Smooth muscle cell (in vitro differentiated cells): ENCODE data around the gene TBC1D22A. TPM values are rescaled to one million over a fixed set of nuclear protein-coding genes. Genes with fewer than 3 reads are reported as not detected.

Source experiments
- DNase-seq: peaks from one replicate; lab custom pipeline; 2025; ENCODE audit not compliant: unreplicated experiment; lab: John Stamatoyannopoulos, UW
- H2AFZ ChIP-seq: fragments of 200-600 bp; sonication (generic); 2 replicates; pipeline ENCODE4 v1.6.0; 2016; ENCODE audit warnings: antibody characterized with exemption, low read depth, mild to moderate bottlenecking
- H3F3A ChIP-seq: fragments of 200-600 bp; sonication (generic); 2 replicates; pipeline ENCODE4 v1.6.0; 2017; ENCODE audit warnings: antibody characterized with exemption, low read depth
- H3K27ac ChIP-seq: fragments of 200-600 bp; sonication (generic); 2 replicates; pipeline ENCODE4 v1.5.1; 2016; ENCODE audit warnings: low read depth, mild to moderate bottlenecking
- H3K27me3 ChIP-seq: fragments of 200-600 bp; sonication (generic); 2 replicates; pipeline ENCODE4 v1.6.1; 2016; ENCODE audit warnings: low read depth, mild to moderate bottlenecking
- H3K36me3 ChIP-seq: fragments of 200-600 bp; sonication (generic); 2 replicates; pipeline ENCODE4 v1.5.1; 2016; ENCODE audit warnings: low read depth
- H3K4me1 ChIP-seq: fragments of 200-600 bp; sonication (generic); 2 replicates; pipeline ENCODE4 v1.5.1; 2016; ENCODE audit warnings: low read depth
- H3K4me2 ChIP-seq: fragments of 200-600 bp; sonication (generic); 2 replicates; pipeline ENCODE4 v1.6.0; 2016; ENCODE audit warnings: mild to moderate bottlenecking
- H3K4me3 ChIP-seq: fragments of 200-600 bp; sonication (generic); 2 replicates; pipeline ENCODE4 v1.5.1; 2016; ENCODE audit warnings: mild to moderate bottlenecking
- H3K79me2 ChIP-seq: fragments of 200-600 bp; sonication (generic); 2 replicates; pipeline ENCODE4 v1.6.0; 2016; ENCODE audit warnings: low read depth, mild to moderate bottlenecking
- H3K9ac ChIP-seq: fragments of 200-600 bp; sonication (generic); 2 replicates; pipeline ENCODE4 v1.6.0; 2016; ENCODE audit warnings: low read depth
- H3K9me3 ChIP-seq: fragments of 200-600 bp; sonication (generic); replicated peaks from 2 replicates; pipeline ENCODE4 v1.5.1; 2016; ENCODE audit warnings: low read depth
- H4K20me1 ChIP-seq: fragments of 200-600 bp; sonication (generic); 2 replicates; pipeline ENCODE4 v1.6.0; 2016; ENCODE audit warnings: low read depth
- WGBS: methylation state at CpG from one replicate; pipeline ENCODE4 v1.1.7; 2016; ENCODE audit warnings: low lambda C conversion rate; 5-methylcytosine and 5-hydroxymethylcytosine counted together
- polyA plus RNA-seq: library from polyadenylated mRNA; unstranded; fragments of >200 nt; fragmentation: Nextera tagmentation; extraction: Ambion mirVana; gene quantifications from 2 replicates; pipeline ENCODE4 v1.2.1, GENCODE V29; 2016
- total RNA-seq: library from RNA; depleted of rRNA; stranded (reverse); fragments of >200 nt; gene quantifications from 2 replicates; pipeline ENCODE4 v1.2.3, GENCODE V29; 2014
- TF ChIP-seq, protein P1 (sequence below): fragments of 200-600 bp; sonication (generic); IDR thresholded peaks from 2 replicates; pipeline ENCODE4 v1.5.1; 2017; ENCODE audit warnings: borderline replicate concordance, mild to moderate bottlenecking, antibody characterized with exemption; ENCODE audit not compliant: insufficient read depth, poor library complexity, severe bottlenecking

TBC1D22A gene
- total and polyA plus RNA-seq, 2 experiments from 2014 or later: 12.5 to 14.4 TPM

DNA sequence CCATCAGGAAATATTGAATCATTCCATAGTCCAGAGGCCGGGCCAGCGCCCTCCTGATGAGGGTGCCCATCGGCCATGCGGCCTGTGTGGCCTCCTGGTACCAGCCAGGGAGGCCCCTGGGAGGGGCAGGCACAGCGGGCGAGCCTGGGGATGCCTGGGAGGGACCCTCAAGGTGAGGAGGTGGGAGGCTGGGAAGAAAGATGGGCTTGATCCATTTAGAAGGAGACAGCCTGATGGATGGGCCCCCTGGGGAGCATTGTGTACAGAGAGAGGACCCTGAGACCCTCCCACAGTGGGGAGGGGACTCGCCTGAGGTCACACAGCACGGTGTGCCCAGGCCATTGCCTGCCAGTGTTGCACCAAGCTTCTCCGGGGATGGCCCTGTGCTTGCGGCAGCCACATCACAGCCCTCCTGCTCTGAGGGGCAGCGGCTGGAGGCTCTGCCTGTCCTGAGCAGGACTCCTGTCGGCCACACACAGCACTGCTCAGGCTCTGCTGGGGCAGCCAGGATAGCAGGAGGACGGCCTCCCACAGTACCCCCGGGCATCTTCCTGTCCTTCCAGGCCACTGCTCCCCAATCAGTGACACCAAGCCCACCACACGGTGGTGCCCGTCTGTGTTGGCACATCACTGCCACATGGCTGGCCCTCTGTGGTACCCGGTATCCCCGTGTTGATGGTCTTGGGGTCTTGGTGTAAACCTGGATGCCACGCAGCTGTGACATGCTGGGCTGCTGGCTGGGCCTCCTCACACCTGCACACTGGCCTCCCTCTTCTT, 290.0 kb downstream of the TBC1D22A start:
- Histone ChIP-seq H3K79me2 (no peaks in the 10 kb centered on the region), H3K9me3 (no peaks in the 10 kb centered on the region), H3K9ac (no peak overlapping the region), H3K4me1 (no peaks in the 10 kb centered on the region), H3F3A (no peaks in the 10 kb centered on the region), H3K27me3 (no peaks in the 10 kb centered on the region), H3K4me3 (no peak overlapping the region), H3K27ac (no peak overlapping the region), H4K20me1 (peaks cover 14% of the 10 kb centered on the region), H2AFZ (no peak overlapping the region), H3K4me2 (no peak overlapping the region), H3K36me3 (no peaks in the 10 kb centered on the region)
- WGBS: 98% methylated on average over 19 of the region's 19 CpGs
- TF ChIP-seq, protein P1, sequence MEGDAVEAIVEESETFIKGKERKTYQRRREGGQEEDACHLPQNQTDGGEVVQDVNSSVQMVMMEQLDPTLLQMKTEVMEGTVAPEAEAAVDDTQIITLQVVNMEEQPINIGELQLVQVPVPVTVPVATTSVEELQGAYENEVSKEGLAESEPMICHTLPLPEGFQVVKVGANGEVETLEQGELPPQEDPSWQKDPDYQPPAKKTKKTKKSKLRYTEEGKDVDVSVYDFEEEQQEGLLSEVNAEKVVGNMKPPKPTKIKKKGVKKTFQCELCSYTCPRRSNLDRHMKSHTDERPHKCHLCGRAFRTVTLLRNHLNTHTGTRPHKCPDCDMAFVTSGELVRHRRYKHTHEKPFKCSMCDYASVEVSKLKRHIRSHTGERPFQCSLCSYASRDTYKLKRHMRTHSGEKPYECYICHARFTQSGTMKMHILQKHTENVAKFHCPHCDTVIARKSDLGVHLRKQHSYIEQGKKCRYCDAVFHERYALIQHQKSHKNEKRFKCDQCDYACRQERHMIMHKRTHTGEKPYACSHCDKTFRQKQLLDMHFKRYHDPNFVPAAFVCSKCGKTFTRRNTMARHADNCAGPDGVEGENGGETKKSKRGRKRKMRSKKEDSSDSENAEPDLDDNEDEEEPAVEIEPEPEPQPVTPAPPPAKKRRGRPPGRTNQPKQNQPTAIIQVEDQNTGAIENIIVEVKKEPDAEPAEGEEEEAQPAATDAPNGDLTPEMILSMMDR: no peak
- no peak for DNase-seq

DNA sequence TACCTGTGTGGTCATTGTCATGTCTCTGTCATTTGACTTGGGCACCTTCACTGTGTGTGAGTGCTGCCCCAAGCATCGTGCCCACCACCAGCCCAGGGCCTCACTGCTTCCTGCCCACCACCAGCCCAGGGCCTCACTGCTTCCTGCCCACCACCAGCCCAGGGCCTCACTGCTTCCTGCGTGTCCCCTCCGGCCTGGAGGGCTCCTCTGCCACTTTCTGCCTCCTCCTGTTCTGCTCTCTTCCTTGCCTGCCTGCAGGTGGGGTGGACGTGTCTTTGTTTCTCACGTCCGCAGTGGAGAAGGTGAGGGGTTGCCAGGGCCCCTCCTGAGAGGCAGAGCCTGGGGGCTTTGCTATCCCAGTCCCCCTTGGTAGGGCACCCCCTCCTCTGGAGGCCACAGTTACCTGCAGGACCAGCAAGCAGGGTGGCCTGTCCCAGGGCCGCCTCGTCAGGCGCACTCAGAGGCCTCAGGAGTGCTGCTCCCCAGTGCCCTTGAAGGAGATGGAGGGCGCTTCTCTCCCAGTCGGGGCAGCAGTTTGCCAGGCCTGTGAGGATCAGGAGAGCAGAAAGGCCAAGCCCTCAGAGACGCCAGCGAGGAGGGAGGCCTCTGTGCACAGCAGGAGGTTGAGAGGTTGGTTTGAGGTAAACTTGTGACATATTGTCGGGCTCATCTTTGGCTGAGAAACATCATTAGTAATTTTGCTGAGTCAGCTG, 290.7 kb downstream of the TBC1D22A start:
- peak overlapping the region; percentile 17 for H3K9ac ChIP-seq
- H2AFZ ChIP-seq: no peak overlapping the region
- TF ChIP-seq, protein P1: no peak
- H3K36me3 ChIP-seq: no peaks in the 10 kb centered on the region
- H3K27me3 ChIP-seq: no peaks in the 10 kb centered on the region
- no peaks in the 10 kb centered on the region for H3K4me1 ChIP-seq
- no peak overlapping the region for H3K4me3 ChIP-seq
- no peaks in the 10 kb centered on the region for H3F3A ChIP-seq
- peaks cover 7% of the 10 kb centered on the region for H4K20me1 ChIP-seq
- peak overlapping the region; percentile 33 for H3K4me2 ChIP-seq
- DNase-seq: no peak
- WGBS: 87% methylated on average over 14 of the region's 14 CpGs
- no peaks in the 10 kb centered on the region for H3K79me2 ChIP-seq
- H3K9me3 ChIP-seq: no peaks in the 10 kb centered on the region
- H3K27ac ChIP-seq: peak overlapping the region; percentile 48

DNA sequence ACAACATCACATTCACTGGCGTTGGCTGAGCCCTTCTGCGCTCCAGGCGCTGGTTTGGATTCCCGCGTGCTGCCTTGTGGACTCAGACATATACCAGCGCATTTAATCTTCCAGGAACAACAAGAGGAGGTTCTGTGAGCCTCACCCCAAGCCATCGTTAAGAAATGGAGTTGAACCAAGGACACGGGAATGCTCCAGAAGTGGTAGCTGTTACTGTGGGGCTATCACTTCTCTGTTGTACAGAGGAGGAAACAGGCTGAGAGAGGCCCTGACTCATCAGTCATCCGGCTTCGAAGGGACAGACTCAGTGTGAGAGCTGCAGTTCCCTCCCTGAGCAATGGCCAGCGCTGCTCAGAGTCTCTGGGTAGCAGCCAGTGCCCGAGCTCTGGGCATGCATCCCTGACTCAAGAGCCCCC, 291.3 kb downstream of the TBC1D22A start:
- H3K4me1 ChIP-seq: no peaks in the 10 kb centered on the region
- H2AFZ ChIP-seq: no peak overlapping the region
- no peaks in the 10 kb centered on the region for H3K36me3 ChIP-seq
- 54% methylated on average over 12 of the region's 12 CpGs for WGBS
- peak overlapping the region; percentile 48 for H3K27ac ChIP-seq
- TF ChIP-seq, protein P1: no peak
- no peak overlapping the region for H3K4me3 ChIP-seq
- H3F3A ChIP-seq: no peaks in the 10 kb centered on the region
- no peaks in the 10 kb centered on the region for H3K79me2 ChIP-seq
- H3K4me2 ChIP-seq: peak overlapping the region; percentile 33
- H3K9ac ChIP-seq: peak overlapping the region; percentile 17
- no peaks in the 10 kb centered on the region for H3K27me3 ChIP-seq
- DNase-seq: no peak
- H4K20me1 ChIP-seq: peaks cover 7% of the 10 kb centered on the region
- no peaks in the 10 kb centered on the region for H3K9me3 ChIP-seq
